HG02571 (cell line): ENCODE data around the gene DDX10.
"Not testable (repeated sequence)": the region's sequence is repeated elsewhere in the genome, so short reads cannot be mapped to it uniquely, and the experiment has no call there.

Experiments
- ATAC-seq: cut with Tn5 transposase; IDR thresholded peaks from one replicate; pipeline ENCODE4 v1.9.1; 2021; ENCODE audit warnings: mild to moderate bottlenecking, moderate library complexity; ENCODE audit not compliant: unreplicated experiment

Gene DDX10

DNA sequence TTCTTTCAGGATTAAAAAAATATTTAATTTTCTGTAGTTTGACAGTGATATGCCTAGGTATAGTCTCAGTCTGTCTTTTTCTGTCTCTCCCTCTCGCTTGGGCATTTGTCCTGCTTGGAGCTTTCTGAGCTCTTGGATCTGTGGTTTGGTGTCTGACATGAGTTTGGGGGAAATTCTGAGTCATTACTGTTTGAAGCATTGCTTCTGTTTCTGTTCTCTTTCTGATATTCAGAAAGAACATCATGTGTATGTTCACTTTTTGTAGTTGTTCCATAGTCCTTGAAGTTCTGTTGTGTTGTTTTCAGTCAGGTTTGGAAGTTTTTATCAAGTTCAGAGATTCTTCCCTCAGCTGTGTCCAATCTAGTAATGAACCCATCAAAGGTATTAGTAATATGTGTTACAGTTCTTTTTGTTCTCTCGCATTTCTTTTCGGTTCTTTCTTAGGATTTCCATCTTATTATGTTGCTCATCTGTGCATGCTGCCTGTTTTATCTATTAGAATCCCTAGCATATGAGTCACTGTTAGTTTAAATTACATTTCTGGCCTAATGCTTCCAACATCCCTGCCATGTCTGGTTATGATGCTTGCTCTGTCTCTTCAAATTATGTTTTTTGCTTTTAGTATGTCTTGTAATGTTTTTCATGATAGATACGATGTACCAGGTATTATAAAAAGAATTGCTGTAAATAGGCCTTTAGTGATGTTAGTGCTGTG is 48.4 kb downstream of the DDX10 start:
- no peak for ATAC-seq

DNA sequence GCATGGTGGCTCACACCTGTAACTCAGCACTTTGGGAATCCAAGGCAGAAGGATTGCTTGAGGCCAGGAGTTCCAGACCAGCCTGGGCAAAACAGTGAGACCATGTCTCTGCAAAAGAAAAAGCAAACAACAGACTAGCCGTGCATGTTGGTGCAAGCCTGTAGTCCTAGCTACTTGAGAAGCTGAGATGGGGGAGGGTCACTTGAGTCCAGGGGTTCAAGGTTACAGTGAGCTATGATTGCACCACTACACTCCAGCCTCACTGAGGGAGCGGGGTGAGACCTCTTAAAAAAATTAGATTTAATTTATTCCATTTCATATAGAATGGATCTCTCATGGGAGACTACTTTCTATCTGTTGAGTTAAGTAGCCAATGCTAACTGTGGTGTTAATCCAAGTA is 50.4 kb downstream of the DDX10 start:
- no peak for ATAC-seq

DNA sequence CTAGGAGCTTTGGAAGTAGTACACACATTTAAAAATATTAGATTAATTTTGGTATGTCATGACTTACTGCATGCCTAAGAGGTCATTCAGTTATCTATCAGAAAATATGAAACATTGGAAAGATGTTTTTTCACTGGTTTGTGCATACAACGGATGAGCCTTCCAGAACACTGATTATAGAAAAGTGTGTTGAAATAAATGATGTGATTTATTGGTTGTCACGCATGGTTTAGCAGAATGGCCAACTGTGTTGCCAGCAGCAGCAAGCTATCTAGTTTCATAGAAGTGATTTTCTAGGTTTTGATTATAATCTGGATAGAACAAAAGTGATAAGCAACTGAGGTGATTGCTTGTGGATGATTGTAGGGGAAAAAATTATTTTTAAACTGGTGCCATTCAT is 53.6 kb downstream of the DDX10 start:
- no peak for ATAC-seq

DNA sequence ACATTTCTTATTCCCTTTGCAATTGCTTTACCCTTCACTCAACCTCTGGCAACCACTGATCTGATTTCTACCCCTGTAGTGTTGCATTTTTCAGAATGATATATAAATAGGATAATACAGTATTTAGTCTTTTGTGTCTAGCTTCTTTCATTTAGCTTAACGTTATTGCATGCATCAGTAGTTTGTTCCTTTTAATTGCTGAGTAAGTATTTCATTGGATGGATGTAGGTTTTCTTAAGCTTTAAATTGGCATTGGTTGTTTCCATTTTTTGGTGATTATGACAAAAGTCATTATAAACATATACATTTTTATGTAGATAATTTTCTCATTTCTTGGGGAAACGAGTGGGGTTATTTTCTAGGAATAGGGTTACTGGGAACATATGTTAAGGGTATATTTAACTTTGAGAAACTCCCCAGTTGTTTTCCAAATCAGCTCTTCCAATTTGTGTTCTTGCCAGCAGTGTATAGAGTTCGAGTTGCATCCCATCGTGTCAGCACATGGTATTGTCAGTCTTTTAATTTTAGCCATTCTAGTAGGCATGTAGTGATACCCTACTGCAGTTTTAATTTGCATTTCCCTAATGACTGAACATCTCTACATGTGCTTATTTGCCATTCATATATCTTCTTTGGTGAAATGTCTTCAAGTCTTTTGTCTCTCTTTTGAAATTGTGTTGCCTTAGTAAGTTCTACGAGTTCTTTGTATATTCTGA is 60.3 kb downstream of the DDX10 start:
- ATAC-seq = no peak

DNA sequence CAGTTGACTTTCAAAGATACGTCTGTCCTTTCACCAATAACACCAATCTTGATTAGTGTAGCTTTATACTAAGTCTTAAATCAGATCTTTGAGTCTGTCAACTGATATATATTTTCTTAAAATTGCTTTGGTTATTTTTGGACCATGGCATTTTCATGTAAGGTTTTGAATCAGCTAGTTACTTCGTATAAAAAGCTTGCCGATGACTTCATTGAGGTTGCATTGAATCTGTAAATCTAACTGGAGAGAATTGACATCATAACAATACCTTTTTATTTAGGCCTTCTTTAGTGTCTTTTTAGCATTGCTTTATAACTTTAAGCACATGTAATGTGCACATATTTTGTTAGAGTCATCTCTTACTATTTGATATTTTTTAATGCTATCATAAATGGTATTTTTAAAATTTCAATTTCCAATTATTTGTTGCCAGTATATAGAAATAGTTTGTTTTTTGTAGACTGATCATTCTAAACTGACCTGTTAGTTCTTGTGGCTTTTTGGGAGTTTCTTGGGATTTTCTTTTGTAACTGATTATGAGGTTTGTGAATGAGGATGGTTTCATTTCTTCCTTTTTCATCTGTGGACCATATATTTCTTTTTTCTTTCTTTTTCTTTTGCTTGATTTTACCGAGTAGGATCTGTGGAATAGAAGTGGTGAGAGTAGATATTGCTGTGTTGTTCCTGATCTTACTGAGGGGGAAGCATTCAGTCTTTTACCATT is 61.4 kb downstream of the DDX10 start:
- ATAC-seq = no peak

DNA sequence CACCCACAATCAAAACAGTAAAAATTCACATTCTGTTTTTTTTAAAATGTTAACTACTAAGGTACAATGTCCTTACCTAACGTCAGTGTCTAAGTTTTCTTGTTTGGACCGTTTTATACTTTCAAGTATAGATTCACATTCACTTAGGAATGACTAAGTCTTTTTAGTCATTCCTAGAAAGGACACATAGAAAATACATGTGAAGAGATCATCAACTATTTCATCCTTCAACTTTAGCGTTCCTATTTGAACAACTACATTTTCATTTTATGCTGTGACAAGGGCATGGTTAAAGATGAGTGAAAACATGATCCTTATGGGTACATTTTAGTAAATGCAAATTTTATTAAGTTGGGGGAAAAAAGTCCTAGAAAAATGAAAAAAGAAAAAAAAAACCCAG is 62.8 kb downstream of the DDX10 start:
- peak; percentile 63 for ATAC-seq

DNA sequence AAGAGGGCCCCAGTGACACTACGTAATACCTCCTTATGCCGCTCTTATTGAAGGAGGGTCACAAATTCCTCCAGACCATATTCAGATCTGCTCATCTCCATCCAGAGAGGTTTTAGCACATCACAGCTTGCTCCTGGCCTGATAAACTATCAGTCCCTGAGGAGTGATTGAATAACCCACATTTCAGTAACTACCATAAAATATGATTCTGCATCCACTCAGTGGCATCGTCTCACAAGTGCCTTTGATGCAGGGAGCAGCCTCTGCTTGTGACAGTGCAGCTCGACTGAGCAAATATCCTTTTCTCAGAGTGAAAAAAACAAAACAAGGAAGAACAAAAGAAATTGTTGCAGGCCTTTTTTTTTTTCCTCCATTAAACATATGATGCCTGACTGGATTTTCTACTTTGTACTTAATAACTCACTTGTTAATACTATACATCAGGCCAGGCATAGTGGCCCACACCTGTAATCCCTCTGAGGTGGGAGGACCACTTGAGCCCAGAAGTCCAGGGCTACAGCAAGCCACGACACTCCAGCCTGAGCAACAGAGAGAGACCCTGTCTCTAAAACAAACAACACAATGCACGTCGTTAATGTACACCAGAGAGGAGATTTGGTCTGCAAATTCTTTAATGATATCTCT is 64.5 kb downstream of the DDX10 start:
- ATAC-seq = no peak

DNA sequence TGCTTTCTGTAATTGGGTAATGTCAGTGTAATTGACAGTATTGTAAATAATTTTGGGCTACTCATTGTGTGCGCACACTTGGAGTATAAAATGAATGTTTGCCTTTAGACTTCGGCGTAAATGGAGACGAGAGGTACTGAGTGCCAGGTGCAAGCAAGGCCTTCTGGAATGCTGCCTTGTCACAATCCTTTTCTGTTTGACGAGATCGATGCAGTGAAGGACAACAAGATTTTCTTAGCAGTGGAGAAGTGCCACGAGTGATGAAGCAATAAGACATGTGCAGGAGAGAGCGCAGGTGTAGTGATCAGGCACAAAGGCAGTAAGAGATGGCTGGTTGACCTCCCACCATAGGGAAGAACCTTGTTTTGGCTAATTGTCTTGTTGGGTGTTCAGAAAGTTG is 67.5 kb downstream of the DDX10 start:
- no peak for ATAC-seq

DNA sequence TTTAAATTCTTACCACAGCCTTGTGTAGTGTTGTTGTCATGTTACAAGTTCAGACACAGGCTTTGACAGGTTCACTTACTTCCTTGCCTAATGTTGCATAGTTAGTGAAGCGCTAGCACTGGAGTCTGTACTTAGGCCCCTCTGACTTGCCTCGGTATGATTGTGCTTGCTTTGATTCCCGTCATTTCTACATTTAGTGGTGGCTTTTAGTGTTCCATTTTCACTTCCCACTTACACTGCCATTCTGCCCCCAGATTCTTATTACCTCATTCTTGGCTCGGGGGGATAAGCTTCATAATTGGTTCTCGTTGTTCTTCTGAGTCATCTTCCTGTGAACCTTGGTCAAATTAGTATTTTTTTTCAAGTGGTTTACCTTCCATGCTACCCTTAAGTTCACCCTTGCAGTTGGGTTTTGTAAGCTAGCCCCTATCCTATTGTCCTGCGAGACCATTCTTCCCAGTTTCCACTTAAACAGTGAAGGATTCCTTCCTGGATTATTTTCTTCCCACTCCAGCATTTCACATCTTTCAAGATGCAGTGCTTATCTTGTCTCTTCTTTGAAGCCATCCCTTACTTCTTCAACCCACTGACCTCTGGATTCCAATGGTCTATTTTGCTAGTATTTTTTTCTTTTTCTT is 68.7 kb downstream of the DDX10 start:
- peak; percentile 91 for ATAC-seq

DNA sequence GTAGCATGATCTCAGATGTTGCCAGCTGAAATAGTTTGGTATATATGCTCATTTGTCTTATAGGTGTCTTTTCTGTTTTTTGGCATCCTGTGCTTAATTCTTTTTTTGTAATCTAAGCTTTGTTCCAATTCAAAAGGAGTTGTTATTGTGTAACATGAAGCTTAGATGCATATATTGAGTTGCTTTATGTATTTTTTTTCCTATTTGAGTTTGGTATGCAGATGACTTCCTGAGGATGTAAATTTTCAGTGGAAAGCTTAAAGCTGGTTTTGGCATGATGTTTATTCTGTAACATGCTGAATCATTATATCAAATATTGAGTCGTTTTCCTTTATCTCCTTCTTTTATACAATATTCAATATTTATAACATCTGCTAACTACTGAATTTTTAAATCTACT is 69.4 kb downstream of the DDX10 start:
- no peak for ATAC-seq

DNA sequence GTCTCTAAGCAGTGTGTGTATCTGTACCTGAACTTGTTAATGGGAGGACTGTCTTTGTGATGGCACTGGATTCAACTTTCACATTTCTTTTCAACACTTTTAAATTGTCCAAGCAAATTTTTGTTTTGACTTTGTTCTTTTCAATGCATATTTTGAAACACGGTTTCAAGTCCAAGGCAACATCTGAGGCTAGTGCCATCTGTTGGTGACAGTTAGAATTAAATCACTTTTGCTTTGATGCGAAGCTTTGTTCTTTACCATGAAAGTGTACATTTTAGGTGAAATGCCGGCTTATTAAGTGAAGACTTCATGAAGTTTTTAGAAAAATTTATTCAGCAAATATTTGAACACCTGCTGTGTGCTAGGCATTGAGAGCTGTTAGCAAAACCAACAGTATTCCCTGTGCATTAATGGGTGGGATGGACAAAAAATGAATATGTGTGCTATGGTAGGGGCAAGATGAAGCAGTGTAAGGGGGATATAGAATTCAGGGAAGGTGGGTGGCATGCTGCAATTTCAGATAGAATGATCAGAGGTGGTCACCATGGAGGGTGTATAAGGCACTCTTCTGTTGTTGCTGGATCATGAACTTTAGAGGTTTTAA is 70.2 kb downstream of the DDX10 start:
- ATAC-seq = no peak

DNA sequence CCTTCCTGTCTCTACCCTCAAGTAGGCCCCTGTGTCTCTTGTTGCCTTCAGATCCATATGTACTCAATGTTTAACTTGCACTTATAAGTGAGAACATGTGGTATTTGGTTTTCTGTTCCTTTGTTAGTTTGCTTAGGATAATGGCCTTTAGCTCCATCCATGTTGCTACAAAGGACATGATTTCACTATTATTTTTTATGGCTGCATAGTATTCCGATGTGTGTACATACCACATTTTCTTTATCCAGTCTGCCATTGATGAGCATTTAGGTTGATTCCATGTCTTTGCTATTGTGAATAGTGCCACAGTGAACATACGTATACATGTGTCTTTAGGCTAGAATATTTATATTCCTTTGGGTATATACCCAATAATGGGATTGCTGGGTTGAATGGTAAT is 75.3 kb downstream of the DDX10 start:
- not testable (repeated sequence) for ATAC-seq

DNA sequence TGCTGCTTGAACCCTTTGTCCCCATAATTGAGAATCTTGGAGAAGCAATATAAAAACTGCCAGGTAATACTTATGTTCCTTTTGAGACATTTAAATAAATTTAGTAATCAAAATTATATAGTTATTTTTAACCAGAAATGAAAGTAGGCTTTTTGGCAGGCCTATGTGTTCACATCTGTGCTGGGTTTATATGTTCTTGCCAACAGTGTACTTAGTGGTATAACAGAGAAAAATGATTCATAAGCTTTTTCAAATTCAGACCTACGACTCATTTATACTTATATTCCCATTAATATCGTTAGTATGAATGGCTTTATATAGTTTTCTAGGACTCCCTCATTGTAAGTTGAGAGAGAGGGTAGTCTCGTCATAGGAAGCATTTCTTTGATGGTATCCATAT is 79.0 kb downstream of the DDX10 start:
- no peak for ATAC-seq

DNA sequence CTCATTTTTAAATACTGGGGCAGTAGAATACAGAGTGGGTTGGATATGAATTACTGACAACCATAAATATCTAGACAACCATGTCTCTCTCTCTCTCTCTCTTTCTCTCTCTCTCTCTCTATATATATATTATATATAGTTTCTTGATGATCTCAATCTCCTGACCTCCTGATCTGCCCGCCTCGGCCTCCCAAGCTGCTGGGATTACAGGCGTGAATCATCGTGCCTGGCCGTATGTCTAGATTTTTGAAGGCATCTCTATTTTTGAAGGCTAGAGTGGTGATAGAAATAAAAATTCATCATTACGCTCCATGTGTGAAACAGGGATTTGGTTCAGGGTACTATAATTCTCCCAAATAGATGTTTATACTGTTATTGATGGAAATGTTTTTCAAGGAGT is 84.1 kb downstream of the DDX10 start:
- no peak for ATAC-seq

DNA sequence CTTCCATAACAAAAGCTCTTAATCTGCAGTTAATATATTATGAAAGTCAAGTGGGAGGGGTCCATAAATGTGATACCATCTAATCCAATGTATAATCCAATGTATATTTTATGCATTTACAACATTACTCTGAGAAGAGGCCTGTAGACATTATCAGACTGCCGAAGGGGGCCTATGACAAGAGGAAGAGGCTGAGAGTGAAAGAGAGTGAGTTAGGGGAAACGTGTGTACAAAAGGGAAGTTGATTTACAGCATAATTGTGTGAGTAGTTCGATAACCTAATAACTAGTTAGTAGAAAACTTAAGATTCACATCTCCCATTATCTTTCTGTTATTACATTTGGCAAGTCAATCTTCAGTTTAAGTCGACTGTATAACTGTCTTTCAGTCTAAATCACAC is 86.6 kb downstream of the DDX10 start:
- ATAC-seq = no peak

DNA sequence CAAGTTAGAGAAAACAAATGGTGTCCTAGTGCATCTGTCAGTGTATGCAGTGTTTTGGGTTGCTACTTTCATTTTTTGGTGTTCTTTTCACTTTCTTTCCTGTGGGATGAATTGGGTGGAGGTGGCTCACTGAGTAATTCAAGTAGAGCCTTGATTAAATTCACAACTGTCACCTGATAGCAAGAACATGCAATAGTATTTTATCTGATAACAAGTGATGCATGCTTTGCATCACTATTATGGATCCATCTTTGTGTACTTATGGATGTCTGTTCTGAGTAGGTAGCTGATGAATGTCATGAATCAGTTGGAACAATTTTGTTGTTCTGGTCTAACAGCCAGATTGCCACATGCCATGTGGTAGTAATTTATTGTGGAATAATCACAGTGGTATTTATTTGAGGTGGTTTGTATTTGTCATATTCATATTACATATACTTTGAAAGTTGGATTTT is 87.5 kb downstream of the DDX10 start:
- ATAC-seq = no peak

DNA sequence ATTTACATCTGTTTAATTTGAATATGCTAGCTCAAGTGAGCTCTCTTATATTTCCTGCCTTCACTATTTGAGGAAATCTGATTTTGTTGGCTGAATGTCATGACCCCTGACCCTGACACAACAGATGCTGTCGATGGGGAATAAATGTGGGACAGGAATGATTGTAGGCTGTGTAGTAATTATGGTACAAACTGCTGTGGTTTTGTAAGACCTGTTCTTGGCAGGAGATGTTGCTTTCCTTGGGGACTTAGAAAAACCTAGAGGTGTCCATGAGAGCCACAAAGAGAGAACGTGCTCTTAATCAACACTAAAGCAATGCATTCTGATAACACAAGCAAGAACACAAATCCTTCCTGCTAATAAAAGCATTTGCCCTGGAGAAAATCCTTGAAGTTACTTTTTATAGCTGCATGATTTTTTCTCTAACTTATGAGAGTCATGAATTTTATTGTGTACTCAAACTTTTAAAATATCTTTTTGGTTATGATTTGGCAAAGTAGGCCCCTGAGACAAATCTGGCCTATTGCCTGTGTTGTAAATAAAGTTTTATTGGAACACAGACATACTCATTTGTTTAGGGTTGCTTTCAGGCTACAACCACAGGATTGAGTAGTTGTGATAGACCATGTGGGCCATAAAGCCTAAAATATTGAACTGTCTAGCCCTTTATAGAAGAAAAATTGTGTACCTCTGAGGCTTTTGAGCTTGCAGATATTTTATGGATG is 90.2 kb downstream of the DDX10 start:
- no peak for ATAC-seq

DNA sequence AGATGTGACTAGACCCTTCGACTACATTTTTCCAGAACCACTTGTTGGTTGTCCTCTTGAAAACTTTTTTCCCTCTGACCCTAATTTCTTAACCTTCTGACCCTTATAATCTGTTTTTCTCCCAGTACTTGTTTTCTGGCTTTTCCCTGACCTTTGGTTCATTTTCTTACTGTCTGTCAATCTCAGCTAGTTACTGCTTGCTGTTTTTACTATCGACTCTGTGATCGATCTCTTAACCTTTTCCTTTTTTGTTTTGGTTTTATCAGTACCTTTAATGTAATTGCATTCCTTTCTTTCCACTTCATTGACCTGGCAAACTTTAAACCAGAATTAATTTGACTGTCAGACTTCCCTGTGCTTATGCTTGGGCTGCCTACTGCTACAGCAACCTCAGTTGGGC is 92.8 kb downstream of the DDX10 start:
- no peak for ATAC-seq

DNA sequence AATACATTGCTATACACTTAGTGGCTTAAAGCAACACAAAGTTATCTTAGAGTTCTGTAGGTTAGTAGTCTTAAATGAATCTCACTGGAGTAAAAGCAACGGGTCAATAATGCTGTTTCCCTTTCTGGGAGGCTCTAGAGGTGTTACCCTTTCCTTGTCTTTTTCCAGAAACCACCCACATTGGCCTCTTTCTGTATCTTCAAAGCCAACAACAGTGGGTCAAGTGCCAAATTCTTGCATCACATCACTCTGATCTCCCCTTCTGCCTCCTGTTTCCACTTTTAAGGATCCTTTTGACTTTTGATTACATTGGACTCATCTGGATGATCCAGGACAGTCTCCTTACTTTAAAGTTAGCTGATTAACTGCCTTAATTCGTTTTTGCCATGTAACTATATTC is 93.6 kb downstream of the DDX10 start:
- no peak for ATAC-seq

DNA sequence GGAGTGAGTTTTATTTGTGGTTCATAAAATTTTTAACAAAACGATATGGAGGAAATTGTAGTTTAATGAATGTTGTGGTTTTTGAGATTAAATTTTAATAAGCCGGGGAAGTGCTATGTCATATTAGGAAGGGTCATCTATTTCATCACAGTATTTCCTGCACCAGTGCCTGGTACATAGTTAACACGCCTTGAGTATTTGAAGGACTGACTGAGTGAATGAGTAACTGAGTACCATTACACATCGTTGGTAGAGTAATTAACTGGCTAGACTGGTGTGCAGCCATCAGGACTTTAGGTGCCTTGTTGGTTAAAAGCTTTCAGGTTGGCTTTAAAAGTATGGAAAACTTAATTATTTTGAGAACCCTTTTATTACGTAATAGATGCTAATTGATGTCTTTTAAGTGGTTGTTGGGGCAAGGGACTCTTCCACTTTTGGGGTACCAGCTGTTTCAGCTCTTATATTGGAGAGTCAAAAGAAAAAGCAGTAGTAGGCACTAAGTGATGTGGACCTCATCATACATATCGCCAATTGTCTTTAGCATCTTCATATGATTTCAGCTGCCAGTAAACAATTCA is 101.8 kb downstream of the DDX10 start:
- ATAC-seq = no peak
